HG02642 (cell line): ENCODE results near the gene EMX1.

Experiments
- ATAC-seq: cut with Tn5 transposase; IDR thresholded peaks from one replicate; pipeline ENCODE4 v1.9.1; 2021; ENCODE audit warnings: mild to moderate bottlenecking; ENCODE audit not compliant: unreplicated experiment, poor library complexity

EMX1 gene

DNA sequence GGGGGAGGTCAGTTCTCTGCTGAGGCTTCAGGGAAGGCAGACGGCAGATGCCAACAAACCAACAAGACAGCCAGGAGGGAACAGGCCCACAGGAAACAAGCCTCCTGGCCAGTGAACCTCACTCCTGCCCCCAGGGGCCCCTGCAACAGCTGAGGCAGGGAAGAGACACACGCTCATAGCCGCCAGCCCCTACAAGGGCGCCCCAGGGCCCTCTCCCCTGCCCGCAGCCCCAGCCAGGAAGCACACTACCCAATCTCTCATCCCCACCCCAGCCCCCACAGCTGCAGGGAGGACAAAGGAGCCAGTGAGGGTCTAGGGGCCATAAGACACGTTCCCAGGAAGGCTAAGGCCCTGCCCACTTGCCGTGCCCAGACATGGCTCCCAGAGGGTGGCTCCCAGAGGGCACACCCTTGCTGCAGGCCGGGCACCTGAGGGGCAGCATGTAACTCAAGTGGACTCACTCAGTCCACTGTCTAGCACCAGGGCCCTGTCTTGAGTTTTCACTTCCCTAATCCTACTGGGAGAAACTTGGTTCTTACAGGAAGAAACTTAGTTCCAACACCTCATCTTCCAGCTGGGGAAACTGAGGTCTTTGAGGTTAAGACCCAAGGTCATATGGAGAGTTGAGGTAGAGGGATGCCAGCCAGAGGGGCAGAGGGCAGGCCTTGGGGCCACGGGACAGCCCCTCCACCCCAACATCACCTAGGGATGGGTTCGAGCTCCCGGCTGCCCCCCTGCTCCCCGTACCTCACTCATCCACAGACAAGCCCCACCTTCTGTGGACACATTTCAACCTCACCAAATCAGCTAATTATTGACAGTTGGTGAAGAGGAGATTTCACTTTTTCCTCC lies 37.3 kb downstream of the EMX1 start:
- no peak for ATAC-seq

DNA sequence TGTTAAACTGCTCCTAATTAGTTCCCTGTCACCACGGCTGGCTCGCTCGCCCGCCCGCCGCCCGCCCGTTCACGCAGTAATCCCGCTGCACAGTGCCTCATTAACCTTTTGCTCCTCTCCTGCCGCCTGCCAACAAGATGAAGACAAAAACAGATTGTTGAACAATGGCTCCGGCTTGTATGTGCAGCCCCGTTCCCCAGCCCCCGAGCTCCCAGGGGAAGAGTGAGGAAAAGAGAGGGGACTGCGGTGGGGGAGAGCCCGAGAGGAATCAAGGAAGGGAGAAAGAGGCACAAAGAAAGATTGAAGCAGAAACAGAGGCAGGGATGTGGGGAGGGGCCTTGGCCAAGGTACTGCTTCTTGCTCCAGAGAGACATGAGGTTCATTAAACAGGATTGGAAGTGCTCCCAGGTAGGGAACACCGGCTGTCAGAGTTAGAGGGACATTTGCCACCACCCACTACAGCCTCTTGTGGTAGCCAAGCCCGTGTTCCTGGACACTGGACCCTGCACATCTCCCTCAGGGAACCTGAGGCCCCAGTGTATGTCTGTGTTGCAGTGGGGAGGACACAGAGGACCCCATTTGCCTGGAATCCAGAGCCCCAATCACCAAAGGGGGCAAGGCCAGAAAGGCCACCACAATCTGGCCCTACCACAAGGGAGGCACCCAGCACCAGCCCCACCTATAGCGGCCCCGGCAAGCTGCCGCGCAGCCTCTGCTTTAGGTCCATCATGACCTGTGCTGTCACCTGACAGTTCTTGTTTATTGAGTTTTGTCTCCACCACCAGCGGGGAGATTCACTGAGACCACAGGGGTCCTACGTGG lies 38.1 kb downstream of the EMX1 start:
- no peak for ATAC-seq

DNA sequence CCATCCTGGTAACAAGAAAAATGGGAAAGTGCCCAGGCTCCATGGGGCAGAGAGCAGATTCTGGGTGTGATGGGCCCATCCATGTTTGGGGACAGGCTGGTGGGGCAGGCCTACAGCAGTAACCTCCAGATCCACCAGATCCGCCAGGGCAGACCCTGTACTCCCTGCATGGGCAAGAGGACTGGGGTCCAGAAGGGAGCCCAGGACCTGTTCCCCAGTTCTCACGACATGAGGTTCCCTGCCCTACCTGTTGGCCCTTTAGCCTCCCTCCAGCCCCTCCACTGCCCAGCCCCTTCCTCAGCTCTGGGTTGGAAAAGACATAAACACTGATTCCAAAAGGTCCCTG lies 38.7 kb downstream of the EMX1 start:
- no peak for ATAC-seq

DNA sequence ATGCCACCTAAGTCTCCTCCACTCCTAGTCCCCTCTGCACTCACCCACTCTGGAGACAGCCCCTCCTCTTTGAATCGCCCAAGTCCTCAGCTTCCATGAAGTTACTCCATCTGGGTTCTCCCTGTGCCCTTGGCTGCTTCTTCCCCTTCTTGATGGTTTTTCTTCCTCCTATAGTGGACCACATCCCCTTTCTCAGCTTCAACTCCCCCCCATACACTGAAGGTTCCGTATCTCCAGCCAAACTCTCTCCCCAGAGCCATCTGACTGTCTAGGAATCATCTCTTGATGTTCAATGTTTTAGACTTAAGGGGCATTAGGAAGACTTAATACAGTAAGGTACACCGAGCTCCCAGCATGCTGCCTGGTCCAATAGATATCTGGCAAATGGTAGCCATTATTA lies 39.6 kb downstream of the EMX1 start:
- no peak for ATAC-seq

DNA sequence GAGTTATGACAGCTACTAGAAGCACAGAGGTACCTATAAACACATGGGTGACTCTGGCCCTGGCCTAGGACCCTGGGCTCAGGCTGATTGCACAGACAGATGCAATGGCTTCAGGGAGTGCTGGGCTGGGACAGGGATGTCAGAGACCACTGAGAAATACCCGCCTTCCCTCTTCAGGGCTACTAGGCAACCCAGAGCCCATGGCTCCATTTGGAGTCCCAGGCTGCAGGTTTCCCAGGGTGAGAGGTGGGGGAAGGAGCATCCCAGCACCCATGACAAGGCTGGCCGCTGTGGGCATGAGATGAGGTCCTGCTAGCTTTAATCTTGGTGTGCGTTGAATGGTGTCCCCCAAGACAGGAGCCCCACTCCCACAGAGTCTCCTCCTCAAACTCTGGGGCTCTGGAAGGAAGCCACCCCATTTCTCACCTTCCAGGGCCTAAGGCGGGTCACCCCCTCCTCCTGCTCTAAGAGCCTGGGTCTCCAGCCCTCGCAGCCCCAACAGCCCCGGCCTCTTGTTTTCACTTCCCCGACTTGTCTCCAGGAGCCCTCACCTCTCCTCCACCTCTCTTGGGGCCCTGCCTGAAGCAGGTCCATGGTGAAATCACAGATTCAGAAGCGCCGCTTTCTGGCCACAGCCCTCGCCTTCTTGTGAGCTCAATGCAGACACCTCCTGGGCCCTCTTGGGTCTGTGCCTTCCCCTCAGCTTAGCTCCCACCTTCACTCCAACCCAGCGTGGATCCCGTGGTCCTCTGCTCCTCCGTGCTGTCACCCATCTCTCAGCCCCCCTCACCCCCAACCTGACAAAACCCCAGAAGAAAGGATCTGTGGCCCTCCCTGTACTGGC lies 41.4 kb downstream of the EMX1 start:
- no peak for ATAC-seq

DNA sequence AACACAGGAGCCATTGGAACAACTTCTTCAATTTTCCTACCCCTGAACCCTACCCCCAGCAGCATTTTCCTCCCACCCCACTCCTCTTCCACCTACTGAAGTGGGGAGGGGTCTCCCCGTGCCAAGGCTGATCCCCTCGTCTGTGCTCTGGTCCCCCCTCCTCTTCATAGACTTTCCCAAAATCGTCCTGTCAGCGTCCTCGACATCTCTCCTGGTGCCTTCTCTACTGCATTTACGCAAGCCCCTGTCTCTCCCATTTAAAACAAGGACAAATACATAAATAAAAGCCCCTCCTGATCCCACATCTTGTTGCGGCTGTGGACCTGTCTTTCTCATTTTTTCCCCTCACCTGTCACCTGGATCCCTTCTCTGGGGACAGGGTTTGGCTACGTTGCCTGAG lies 42.2 kb downstream of the EMX1 start:
- no peak for ATAC-seq

DNA sequence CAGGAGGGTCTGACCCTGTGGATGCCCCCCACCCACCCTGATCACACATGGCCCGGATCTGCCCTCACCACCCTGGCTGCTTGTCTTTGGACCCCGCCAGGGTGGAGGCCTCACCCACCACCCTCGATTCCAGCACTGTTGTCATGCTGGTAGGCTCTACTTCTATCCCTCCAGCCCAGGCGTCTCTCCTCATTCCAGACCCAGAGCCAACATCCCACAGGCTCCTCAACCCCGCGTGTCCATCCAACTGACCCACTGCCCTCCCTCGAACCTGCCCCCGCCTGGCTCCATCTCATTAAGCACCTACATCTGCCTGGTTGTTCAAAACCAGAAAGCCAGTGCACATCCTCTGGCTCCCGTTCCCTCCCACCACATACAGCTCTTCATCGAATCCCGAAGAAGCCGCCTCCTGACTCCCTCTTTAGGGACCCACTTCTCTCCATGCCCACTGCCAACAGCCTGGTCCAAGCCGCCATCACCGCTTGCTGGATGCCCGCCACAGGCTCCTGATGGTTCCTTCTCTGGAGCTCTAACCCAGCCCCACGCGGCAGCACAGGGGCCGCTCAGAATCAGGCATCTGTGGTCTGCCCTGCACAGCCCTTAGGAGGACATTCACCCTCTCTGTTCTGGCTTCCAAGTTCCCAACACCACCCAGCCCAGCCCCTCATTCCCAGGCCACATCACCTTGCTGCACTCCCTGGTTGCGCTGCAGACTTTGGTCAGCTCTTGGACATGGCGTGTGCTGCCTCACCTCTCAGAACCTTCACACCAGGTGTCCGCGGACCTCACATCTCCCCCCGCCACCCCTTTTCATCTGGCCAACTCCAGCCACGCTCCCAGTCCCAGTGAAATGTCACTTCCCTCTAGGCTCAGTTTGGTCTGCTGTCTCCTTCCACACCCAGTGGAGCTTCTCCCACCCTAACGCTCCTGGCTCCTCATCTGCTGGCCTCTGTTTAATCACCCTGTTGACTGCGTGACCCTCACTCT lies 43.0 kb downstream of the EMX1 start:
- no peak for ATAC-seq

DNA sequence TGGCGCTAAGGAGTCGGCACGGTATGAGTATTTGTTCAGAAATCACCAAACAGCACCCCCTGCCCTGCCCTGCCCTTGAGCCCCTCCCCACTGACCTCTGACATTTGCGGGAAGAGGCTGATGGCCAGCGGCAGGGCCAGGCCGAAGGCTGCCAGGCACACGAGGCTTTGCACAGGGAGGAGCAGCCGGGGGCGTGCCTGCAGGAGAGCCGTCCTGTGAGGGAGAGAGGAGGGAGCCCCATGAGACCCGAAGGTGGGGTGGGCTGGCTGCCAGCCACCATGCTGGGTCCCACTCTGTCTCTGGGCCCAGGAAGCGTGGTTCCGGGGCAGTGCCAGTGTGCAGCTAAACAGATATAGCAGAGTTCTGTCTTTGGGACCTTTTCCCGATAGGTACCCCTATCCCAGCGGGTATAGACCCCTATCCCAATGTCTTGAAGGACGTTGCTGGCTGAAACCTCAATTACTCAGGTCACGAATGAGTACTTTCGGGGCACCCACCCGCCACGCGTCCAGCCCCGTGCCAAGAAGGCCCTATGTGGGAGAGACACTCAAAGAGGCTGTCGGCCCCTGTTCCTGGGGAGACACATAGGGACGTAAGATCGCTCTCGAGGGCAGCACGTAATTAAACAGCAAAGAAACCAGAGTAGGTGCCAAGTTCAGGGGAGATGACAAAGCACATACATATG lies 43.9 kb downstream of the EMX1 start:
- no peak for ATAC-seq

DNA sequence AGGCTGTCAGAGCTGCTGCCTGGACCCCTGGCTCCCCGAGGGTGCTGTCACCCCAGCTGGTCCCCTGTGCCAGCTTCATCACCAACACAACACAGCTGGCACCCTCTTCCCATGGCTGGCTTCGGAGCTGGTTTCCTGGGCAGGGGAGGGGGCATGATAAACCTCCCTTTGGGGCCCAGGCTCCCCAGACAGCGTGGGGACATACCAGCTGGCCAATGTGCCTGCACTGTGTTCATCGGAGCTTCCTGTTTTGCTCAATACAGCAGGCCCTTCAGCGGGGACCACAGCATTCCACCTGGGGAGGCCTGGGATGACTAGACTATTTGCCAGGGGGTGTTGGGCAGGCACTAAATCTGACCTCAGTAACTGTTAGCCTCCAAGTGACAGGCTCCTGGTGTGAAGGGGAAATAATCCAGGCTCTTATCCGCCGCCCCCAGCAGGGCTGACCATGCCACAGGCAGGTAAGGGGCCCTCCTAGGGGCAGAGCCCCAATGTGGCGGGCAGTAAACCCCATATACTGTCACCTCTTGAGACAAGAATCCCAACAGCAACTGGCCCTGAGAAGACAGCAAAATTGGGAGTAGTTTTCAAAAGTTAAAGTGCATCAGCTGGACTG lies 44.6 kb downstream of the EMX1 start:
- ATAC-seq = no peak

DNA sequence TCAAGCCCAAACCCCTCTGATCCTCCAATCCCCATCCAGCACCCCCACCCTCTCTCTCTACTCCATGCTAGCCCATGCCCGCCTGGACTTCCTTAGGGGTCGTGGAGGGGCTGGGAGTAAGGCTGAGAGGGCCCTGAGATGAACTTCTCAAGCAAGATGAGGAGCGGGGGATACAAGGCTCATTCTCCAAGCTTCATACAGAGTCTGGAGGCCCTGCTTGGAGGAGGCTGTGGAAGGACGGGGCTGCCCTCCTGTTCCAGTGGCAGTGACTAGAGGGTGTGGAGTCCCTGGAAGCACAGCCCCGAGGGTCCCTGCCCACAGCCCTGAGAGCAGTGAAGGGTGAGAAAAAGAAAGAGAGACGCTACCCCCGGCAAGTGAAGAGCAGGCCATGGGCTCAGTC lies 45.6 kb downstream of the EMX1 start:
- no peak for ATAC-seq

DNA sequence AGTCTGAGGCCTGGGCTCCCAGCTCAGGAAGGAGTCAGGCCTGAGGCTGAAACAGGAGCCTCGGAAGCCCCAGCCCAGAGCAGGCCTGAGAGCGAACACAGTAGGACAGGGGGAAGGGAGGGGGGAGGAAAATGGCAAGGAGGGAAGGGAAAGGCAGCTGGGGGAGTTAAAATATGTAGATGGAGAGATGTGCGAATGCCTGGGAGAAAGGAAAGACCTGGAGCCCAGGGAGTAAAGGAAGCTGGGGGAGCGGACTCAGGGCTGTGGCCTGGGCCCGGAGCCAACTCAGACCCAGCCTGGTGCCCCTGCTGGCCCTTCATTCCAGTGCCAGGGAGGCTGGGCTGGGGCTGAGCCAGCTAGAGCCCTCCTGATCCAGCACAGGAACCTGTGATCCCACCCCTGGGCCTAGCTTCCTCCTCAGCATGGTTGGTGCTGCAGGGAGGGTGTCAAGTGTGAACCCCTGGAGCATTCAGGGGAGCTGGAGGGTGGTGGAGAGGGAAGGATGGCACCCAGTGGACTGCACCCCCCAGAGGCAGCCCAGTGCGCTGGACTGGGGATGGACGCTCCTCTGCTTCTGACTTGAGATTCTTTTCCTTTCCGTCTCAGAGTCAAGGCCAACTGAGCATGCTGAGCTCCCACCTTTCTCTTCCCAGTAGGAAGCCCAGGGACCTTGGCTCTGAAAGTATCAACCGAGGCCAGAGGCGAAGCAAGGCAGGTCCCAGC lies 46.3 kb downstream of the EMX1 start:
- no peak for ATAC-seq

DNA sequence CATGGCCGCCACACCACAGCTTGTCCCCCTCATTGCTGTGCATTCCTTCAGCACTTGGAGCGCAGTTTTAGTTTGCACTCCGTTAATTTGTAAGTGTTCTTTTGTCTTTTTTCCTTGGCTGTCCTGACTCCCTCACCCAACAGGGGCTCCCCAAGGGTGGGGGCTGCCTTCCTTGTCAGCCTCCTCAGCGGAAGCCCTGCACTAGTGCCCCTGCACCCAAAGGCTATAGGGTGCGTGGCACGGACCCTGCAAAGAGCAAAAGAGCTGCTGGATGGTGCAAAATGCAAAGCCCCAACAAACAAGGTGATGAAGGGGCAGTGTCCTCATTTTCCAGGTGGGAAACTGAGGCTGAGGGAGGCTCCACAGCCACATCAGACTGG lies 46.8 kb downstream of the EMX1 start:
- no peak for ATAC-seq

DNA sequence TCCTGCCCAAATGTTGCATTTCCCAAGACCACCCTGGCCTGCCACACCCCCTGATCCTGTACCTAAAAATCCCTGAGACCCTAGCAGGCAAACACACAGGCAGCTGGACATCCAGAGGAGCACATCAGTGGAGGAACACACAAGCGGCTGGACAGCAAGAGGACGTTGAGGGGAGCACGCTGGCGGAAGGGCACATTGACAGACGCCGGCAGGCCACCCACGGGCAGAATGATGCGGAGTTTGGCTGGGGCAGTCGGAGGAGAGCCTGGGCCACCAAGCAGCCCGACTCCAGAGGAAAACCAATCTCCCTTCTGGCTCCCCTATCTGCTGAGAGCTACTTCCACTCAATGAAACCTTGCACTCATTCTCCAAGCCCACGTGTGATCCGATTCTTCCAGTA lies 47.7 kb downstream of the EMX1 start:
- no peak for ATAC-seq

DNA sequence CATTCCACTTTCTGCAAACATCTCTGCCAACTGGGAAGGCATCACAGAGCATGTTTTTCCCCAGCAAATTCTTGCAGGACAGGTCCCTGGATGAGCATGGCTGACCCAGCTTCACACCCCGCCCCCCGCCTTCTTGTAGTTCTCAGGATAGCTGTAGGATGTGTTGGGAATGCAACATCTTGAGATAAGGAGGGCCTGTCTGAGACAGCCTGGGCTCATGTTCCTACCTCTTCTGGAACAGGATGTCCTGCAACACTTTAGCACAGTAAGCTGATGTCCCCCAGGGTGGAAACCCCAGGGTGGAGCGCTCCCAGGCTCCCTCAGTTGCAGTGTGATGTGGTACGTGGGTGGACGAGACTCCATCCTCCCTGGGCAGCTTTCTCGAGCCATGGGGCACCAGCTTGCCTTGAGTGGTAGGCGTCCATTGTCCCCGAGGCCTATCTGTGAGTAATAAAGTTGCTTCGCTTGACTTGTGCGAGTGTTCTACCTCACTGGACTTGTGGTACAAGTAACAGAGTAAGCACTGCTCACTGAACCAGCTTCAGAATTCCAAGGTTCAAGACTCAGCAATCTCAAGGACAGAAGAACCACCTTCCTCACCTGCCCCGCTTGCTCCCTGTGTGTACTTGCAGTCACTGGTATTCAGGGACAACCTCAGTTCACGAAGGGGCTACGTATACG lies 48.6 kb downstream of the EMX1 start:
- ATAC-seq = no peak

DNA sequence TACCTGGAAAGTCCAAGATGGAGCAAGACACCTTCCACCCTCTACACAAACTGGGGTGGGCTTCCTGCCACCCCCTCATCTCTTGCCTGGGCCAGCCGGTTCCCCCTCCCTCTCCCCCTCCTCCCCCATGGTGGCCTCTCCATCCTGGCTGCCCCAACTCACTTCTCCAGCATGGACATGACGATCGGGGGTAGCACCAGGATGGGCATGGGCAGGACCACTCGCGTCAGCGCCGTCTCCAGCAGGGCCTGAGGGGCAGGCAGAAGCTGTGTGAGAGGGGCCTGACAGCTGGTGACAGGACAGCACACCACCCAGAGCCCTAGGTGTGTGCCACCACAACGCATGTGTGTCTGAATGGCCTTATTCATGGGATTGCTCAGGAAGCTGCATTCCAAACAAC lies 51.0 kb downstream of the EMX1 start:
- no peak for ATAC-seq

DNA sequence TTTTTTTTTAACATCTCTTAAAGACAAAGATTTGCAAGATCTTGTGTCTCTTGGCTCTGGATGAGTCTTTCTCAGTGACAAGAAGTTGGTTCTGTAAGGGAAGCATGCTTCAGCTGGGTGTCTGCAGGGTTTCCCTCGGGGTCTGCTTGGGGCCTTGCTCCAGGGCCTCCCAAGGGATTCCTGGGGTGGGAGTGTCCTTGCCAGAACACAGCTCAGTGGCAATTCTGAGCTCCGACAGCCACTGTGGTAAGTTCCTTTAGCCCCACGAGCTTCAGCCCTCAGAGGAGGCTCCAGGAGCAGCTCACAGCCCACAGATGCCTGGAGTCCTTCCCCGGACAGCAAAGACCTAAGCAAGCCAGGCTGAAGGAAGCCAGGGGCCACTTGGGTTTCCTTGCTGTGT lies 52.4 kb downstream of the EMX1 start:
- ATAC-seq = no peak

DNA sequence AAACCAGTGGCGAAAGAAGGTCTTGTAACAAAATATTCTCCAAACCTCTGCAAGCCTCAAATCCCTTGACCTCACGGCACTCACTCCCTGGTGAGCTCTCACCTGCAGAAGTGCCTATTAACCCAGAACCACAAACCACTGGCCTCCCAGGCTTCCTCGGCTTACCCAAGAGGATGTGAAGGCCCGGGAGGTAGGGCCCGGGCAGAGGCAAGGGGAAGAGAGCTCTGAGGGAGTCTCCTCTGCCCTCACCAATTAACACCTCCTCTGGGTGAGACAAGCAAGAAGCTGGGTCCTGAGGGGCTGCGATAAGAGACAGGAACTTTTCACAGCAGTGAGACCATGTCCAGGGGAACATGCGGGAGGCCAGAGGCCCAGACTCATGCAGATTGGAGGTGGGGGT lies 53.7 kb downstream of the EMX1 start:
- ATAC-seq = no peak
